ENCODE data around the gene FBXO41. TPM values are rescaled to one million over a fixed set of nuclear protein-coding genes. Genes with fewer than 3 reads are reported as not detected.

The FBXO41 gene
- total and polyA plus RNA-seq, 3 experiments from 2014 or later, result 2.4 to 25.6 (median 25.3) TPM

DNA sequence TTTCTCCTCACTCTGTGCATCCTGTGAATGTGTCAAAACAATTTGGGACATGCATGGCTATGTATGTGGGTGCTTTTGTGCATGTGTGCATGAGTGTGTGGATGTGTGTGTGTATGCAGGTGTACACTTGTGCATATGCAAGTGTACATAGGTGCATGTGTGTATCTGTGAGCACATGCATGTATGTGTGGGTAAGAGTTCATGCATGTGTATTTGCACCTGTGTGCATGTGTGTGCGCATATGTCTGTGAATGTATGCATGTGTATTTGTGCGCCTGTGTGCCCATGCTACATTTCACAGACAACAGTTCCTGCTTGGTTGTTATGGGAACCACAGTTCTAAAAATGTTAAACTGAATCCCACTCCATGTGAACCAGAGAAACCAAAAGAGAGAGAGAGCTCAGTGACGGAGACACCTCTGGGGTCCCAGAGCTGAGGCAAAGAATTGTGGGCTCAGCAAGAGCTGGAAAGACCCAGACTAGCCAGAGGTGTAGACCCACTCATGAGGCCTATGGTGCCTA, 1.9 kb upstream of the FBXO41 start:
- Mint-ChIP-seq H3K27me3 (peaks cover 11 to 18% of the 10 kb centered on the region in 2 donors), H3K27ac (peak overlapping the region in 1 of 8 donors; percentile 27), H3K9me3 (peaks cover 0 to 2% (median 0%) of the 10 kb centered on the region in 5 donors), H3K4me1 (peaks cover 21 to 39% (median 34%) of the 10 kb centered on the region in 3 donors), H3K36me3 (peaks cover 0 to 1% (median 0%) of the 10 kb centered on the region in 3 donors), H3K4me3 (peak overlapping the region in 5 of 7 donors; percentile 42 to 94 (median 77))
- POLR2A ChIA-PET, result no interaction called here
- no peaks in the 10 kb centered on the region for H3K27me3 ChIP-seq (ENCODE audit: insufficient read depth, low read length, poor library complexity, severe bottlenecking)
- no peak overlapping the region for H3K27ac ChIP-seq (ENCODE audit: low read depth, low read length)
- H3K9me3 ChIP-seq (ENCODE audit: low read length), result no peaks in the 10 kb centered on the region
- no peak overlapping the region for H3K4me3 ChIP-seq (ENCODE audit: low read length)
- CTCF ChIA-PET, result interaction anchor here (1.3 to 1.4 kb wide), 2 partner anchors 8 to 18 kb away, joined by 3 to 4 read pairs; no protein-coding TSS in a partner anchor
- DNase-seq, result no peak
- peaks cover 22% of the 10 kb centered on the region for H3K4me1 ChIP-seq (ENCODE audit: insufficient read depth, low read length)
- no peaks in the 10 kb centered on the region for H3K36me3 ChIP-seq (ENCODE audit: insufficient read depth, low read length)

DNA sequence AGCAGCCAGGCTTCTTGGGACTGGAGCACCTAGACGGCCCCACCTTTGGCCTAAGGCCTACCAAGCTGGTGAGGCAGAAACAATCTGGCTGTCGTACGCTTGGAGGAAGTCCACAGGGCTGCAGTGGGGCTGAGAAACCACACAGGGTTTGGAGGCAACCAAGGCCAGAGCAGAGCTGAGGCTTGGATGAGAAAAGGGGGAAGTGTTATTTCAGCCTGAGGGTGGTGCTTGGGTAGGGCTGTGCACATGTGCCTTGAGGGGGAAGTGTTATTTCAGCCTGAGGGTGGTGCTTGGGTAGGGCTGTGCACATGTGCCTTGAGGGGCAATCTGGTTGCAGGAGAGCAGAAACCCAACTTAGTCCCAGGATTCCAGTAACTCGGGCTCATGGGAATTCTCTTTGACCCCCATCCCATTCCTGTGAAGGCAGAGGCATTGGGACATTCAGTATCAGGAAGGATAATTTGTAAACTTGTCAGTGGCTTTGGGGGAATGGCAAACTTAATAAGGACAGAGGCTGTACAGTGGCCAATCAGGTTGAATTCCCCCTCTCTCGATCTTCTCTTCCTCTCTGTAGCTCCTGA, 971 bp upstream of the FBXO41 start:
- Histone ChIP-seq H3K4me1 (ENCODE audit: insufficient read depth, low read length) (peaks cover 18% of the 10 kb centered on the region), H3K36me3 (ENCODE audit: insufficient read depth, low read length) (no peaks in the 10 kb centered on the region), H3K27ac (ENCODE audit: low read depth, low read length) (no peak overlapping the region), H3K4me3 (ENCODE audit: low read length) (peak overlapping the region; percentile 70), H3K9me3 (ENCODE audit: low read length) (no peaks in the 10 kb centered on the region), H3K27me3 (ENCODE audit: insufficient read depth, low read length, poor library complexity, severe bottlenecking) (no peaks in the 10 kb centered on the region)
- H3K9me3 Mint-ChIP-seq, result peaks cover 0 to under 1% (median 0%) of the 10 kb centered on the region in 5 donors
- peaks cover 5 to 8% of the 10 kb centered on the region in 2 donors for H3K27me3 Mint-ChIP-seq
- peak overlapping the region; percentile 72 to 94 (median 79) for H3K4me3 Mint-ChIP-seq
- H3K4me1 Mint-ChIP-seq, result peaks cover 17 to 29% (median 25%) of the 10 kb centered on the region in 3 donors
- POLR2A ChIA-PET, result interaction anchor here (0.8 to 1.6 kb wide), 3 partner anchors 52 to 100 kb away, joined by 3 to 6 read pairs (median 5); partner anchors contain the start of genes ALMS1 and PRADC1
- peaks cover 0 to 1% (median 0%) of the 10 kb centered on the region in 3 donors for H3K36me3 Mint-ChIP-seq
- no peak for DNase-seq
- peak overlapping the region in 6 of 8 donors; percentile 41 to 91 (median 59) for H3K27ac Mint-ChIP-seq
- CTCF ChIA-PET, result interaction anchor here (0.8 to 1.4 kb wide), 3 partner anchors 9 to 17 kb away, joined by 3 to 4 read pairs (median 4); no protein-coding TSS in a partner anchor

DNA sequence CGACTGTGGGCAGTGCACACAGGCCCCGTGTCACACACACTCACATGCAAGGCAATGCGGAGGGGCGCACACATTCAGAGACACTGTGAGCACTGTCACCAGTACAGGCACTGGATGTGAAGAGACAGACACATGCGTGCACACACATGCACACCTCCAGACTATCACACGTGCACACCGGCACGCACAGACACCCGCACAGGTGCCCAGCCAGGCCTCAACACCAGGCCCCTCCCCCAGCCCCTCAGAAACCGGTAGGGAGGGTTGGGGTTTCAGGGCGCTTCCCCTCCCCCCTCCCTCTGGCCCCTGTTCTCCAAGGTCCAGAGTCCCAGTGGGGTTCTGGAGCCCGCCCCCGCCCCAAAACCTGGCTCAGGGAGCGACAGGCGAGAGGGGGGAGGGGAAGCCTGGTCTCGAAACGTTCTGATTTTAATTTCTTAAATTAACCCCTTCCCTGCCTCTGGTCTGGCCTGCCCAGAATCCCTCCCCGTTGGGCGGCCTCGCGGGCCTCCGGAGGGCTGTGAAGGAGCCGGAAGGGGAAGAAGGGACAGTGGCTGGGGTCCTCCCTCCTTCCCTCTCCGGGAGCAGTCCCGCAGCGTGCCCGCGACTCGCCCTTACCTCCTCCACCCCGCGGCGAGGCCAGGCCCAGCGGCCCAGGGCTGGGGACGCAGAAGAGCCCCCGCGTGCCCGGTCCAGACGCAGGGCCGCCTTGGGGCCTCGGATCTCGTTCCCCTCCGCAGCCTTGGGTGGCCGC, 558 bp downstream of the FBXO41 start:
- CTCF ChIA-PET, result interaction anchor here (0.8 to 0.9 kb wide), 2 partner anchors 9 to 49 kb away, joined by 3 read pairs; partner anchors contain the start of gene EGR4
- H3K9me3 Mint-ChIP-seq, result no peaks in the 10 kb centered on the region

DNA sequence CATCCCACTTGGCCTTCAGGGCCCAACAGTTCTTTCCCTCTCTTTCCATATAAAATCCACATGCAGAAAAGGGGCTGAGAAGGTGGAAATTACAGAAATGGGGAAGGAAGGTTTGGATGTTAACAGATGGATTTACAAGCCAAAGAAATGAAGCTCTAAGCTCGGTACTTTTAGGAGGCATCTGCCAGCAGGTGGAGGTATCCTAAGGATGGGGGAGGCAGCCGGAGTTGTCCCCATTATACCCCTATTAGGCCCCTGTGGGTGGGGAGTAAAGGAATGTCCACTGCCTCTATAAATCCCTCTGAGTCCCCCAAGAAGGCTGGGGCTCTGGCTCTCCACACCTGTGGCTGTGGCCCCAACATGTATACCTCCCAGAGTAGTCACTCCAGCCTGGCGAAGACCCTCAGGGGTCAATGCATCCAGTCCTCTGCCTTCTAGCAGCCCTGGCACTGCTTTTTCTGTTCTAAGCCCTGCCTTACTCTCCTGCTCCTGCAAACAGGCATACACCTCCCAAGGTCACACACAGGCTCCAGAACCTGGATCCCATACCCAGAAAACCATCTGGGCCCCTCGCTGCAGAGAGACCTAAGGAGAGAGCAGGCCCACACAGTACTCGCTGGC, 1.2 kb downstream of the FBXO41 start:
- Mint-ChIP-seq H3K36me3 (peaks cover 0 to 2% (median 1%) of the 10 kb centered on the region in 3 donors), H3K4me3 (peak overlapping the region; percentile 77 to 94 (median 87))

More for the DNA sequence above, 558 bp downstream of the FBXO41 start:
- H3K36me3 Mint-ChIP-seq, result peaks cover 0 to 2% (median 1%) of the 10 kb centered on the region in 3 donors
- DNase-seq, result peak in 1 of 5 donors; percentile 13
- peaks cover 17 to 29% (median 28%) of the 10 kb centered on the region in 3 donors for H3K4me1 Mint-ChIP-seq
- no peaks in the 10 kb centered on the region for H3K9me3 ChIP-seq (ENCODE audit: low read length)
- peaks cover 3 to 7% of the 10 kb centered on the region in 2 donors for H3K27me3 Mint-ChIP-seq
- H3K27me3 ChIP-seq (ENCODE audit: insufficient read depth, low read length, poor library complexity, severe bottlenecking), result no peaks in the 10 kb centered on the region
- H3K27ac Mint-ChIP-seq, result peak overlapping the region in 7 of 8 donors; percentile 55 to 83 (median 71)
- H3K27ac ChIP-seq (ENCODE audit: low read depth, low read length), result peak overlapping the region; percentile 39
- peak overlapping the region; percentile 77 to 94 (median 87) for H3K4me3 Mint-ChIP-seq
- peaks cover 18% of the 10 kb centered on the region for H3K4me1 ChIP-seq (ENCODE audit: insufficient read depth, low read length)
- peak overlapping the region; percentile 70 for H3K4me3 ChIP-seq (ENCODE audit: low read length)
- H3K36me3 ChIP-seq (ENCODE audit: insufficient read depth, low read length), result no peaks in the 10 kb centered on the region
- POLR2A ChIA-PET, result interaction anchor here (0.7 to 1.6 kb wide), 6 partner anchors 9 to 212 kb away, joined by 3 to 6 read pairs (median 4); partner anchors contain the start of genes ALMS1, CCT7, EGR4 and PRADC1

DNA sequence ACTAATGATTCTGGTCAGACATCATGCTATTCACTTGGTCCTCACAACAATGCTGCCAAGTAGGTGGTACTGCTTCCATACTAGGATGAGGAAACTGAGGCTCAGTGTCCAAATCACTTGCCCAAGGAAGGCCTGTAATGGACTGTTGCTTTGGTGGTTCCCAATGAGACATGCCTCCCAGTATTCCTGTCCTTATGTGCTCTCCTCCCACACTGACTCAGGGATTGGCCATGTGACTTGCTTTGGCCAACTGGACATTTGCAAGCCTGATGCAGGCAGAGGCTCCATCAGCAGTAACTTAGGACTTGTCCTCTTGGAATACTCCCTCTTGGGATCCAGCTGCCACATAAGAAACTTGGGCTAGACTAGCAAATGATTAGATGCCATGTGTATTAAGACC, 3.0 kb downstream of the FBXO41 start:
- peaks cover 17 to 33% (median 32%) of the 10 kb centered on the region in 3 donors for H3K4me1 Mint-ChIP-seq
- Histone ChIP-seq H3K4me1 (ENCODE audit: insufficient read depth, low read length) (peaks cover 18% of the 10 kb centered on the region), H3K4me3 (ENCODE audit: low read length) (no peak overlapping the region), H3K27ac (ENCODE audit: low read depth, low read length) (no peak overlapping the region), H3K9me3 (ENCODE audit: low read length) (no peaks in the 10 kb centered on the region), H3K27me3 (ENCODE audit: insufficient read depth, low read length, poor library complexity, severe bottlenecking) (no peaks in the 10 kb centered on the region), H3K36me3 (ENCODE audit: insufficient read depth, low read length) (no peaks in the 10 kb centered on the region)
- ChIA-PET CTCF (interaction anchor here (0.9 to 1.3 kb wide), 2 partner anchors 9 to 13 kb away, joined by 3 to 4 read pairs; no protein-coding TSS in a partner anchor), POLR2A (no interaction called here)
- H3K36me3 Mint-ChIP-seq, result peaks cover 0 to 7% (median 5%) of the 10 kb centered on the region in 3 donors
- DNase-seq, result no peak
- H3K4me3 Mint-ChIP-seq, result peak overlapping the region in 1 of 7 donors; percentile 47
- no peaks in the 10 kb centered on the region for H3K9me3 Mint-ChIP-seq
- H3K27ac Mint-ChIP-seq, result no peak overlapping the region
- H3K27me3 Mint-ChIP-seq, result no peaks in the 10 kb centered on the region

More for the DNA sequence above, 1.2 kb downstream of the FBXO41 start:
- H3K36me3 ChIP-seq (ENCODE audit: insufficient read depth, low read length), result no peaks in the 10 kb centered on the region
- no peaks in the 10 kb centered on the region for H3K9me3 Mint-ChIP-seq
- no peak overlapping the region for H3K27ac ChIP-seq (ENCODE audit: low read depth, low read length)
- H3K27me3 Mint-ChIP-seq, result peaks cover under 1 to 3% of the 10 kb centered on the region in 2 donors
- no peaks in the 10 kb centered on the region for H3K27me3 ChIP-seq (ENCODE audit: insufficient read depth, low read length, poor library complexity, severe bottlenecking)
- H3K27ac Mint-ChIP-seq, result peak overlapping the region in 7 of 8 donors; percentile 55 to 83 (median 71)
- H3K9me3 ChIP-seq (ENCODE audit: low read length), result no peaks in the 10 kb centered on the region
- peaks cover 18% of the 10 kb centered on the region for H3K4me1 ChIP-seq (ENCODE audit: insufficient read depth, low read length)
- ChIA-PET CTCF (no interaction called here), POLR2A (no interaction called here)
- peaks cover 17 to 33% (median 29%) of the 10 kb centered on the region in 3 donors for H3K4me1 Mint-ChIP-seq
- DNase-seq, result no peak
- H3K4me3 ChIP-seq (ENCODE audit: low read length), result no peak overlapping the region

DNA sequence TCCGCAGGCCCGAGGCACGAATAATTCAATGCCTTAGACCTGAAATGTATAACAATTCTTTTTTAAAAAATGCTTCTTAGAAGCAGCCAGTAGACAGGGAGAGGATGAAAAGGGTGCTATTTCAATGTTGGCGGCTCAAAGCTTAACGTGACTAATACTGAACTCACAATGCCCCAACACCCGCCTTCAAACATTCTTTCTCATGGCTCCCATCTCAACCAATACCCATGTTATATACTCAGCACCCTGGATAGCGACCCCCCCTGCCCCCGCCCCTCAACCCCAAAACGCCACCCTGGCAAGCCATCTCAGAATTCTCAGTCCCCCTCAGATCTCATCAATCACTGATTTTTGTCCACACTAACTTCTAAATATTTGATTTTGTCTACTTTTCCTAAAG, 4.4 kb downstream of the FBXO41 start:
- CTCF ChIA-PET, result interaction anchor here (6.2 kb wide), 1 partner anchor 11 kb away, joined by 39 read pairs; the partner anchor contains the start of gene EGR4
- H3K27me3 Mint-ChIP-seq, result no peaks in the 10 kb centered on the region

DNA sequence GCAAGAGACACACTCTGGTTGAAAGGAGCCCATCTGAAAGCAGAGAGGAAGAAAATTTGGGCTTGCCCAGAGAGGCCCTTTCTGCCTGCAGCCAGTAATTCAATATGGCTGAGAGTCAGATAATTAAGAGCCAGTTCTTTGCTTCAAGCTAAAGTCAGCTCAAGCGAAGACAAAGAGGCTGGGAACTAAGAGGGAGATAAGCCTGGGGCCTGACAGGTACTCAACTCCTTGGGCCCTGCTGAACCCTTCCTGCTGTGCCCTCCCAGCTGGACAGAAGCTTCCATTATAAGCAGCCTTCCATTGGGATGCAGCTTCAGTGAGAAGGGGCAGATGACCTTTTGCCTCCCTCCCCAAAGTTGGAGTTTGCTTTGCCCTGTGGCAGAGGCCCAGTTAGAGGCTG, 12.0 kb downstream of the FBXO41 start:
- Mint-ChIP-seq H3K36me3 (peaks cover 0 to 8% (median 2%) of the 10 kb centered on the region in 3 donors), H3K4me1 (peaks cover 16 to 28% (median 19%) of the 10 kb centered on the region in 3 donors), H3K9me3 (peaks cover 0 to 1% (median 0%) of the 10 kb centered on the region in 5 donors), H3K27ac (no peak overlapping the region), H3K27me3 (no peaks in the 10 kb centered on the region), H3K4me3 (no peak overlapping the region)
- CTCF ChIA-PET, result interaction anchor here (1.4 to 1.6 kb wide), 3 partner anchors 13 to 59 kb away, joined by 3 to 10 read pairs (median 4); no protein-coding TSS in a partner anchor
- no peak overlapping the region for H3K27ac ChIP-seq (ENCODE audit: low read depth, low read length)
- no peaks in the 10 kb centered on the region for H3K27me3 ChIP-seq (ENCODE audit: insufficient read depth, low read length, poor library complexity, severe bottlenecking)
- DNase-seq, result no peak
- no peak overlapping the region for H3K4me3 ChIP-seq (ENCODE audit: low read length)
- H3K9me3 ChIP-seq (ENCODE audit: low read length), result no peaks in the 10 kb centered on the region
- H3K4me1 ChIP-seq (ENCODE audit: insufficient read depth, low read length), result peaks cover 11% of the 10 kb centered on the region
- H3K36me3 ChIP-seq (ENCODE audit: insufficient read depth, low read length), result no peaks in the 10 kb centered on the region
- POLR2A ChIA-PET, result no interaction called here

More for the DNA sequence above, 4.4 kb downstream of the FBXO41 start:
- Histone ChIP-seq H3K27ac (ENCODE audit: low read depth, low read length) (no peak overlapping the region), H3K4me3 (ENCODE audit: low read length) (no peak overlapping the region), H3K36me3 (ENCODE audit: insufficient read depth, low read length) (no peaks in the 10 kb centered on the region), H3K27me3 (ENCODE audit: insufficient read depth, low read length, poor library complexity, severe bottlenecking) (no peaks in the 10 kb centered on the region), H3K4me1 (ENCODE audit: insufficient read depth, low read length) (peaks cover 13% of the 10 kb centered on the region), H3K9me3 (ENCODE audit: low read length) (no peaks in the 10 kb centered on the region)
- Mint-ChIP-seq H3K4me1 (peaks cover 8 to 19% (median 19%) of the 10 kb centered on the region in 3 donors), H3K4me3 (peak overlapping the region in 1 of 7 donors; percentile 59), H3K27ac (no peak overlapping the region), H3K9me3 (no peaks in the 10 kb centered on the region), H3K36me3 (peaks cover 0 to 9% (median 5%) of the 10 kb centered on the region in 3 donors)
- no peak for DNase-seq
- POLR2A ChIA-PET, result interaction anchor here (0.5 kb wide), 1 partner anchor 166 kb away, joined by 3 read pairs; no protein-coding TSS in a partner anchor
